H1 (cell line): Measurements from ENCODE around the gene AHRR. TPM values are rescaled to one million over a fixed set of nuclear protein-coding genes. Genes with fewer than 3 reads are reported as not detected.

ENCODE experiments used
- CTCF ChIA-PET: fragments of 300-600 bp; sonication (Branson Sonifier 250); formaldehyde crosslinking; loops from one replicate; lab custom pipeline; 2021; ENCODE audit not compliant: partially characterized antibody; lab: Charles Lee
- POLR2A ChIA-PET: fragments of 300-600 bp; sonication (Branson Sonifier 250); formaldehyde crosslinking; loops from one replicate; lab custom pipeline; 2021; ENCODE audit warnings: inconsistent platforms; ENCODE audit not compliant: partially characterized antibody; lab: Charles Lee
- DNase-seq, 2 experiments: peaks; one replicate each; pipeline versions ENCODE4 v3.0.0 to v3.0.0-alpha.2; 2010 to 2022; ENCODE audit warnings: low spot score in 2 of 2, low read depth in 1 of 2, mixed read lengths in 1 of 2
- FAIRE-seq: peaks from 2 replicates; lab custom pipeline; 2011; peaks lifted over from hg19 to GRCh38; lab: Jason Lieb, UNC
- H2AFZ ChIP-seq: 2 replicates; pipeline ENCODE4 v1.8.1; 2012; ENCODE audit warnings: low read length, inconsistent platforms
- H2AK5ac ChIP-seq: 2 replicates; pipeline ENCODE4 v1.6.1; 2013; ENCODE audit warnings: low read depth, low read length
- H2BK120ac ChIP-seq: replicated peaks from 2 replicates; pipeline ENCODE3; 2013; ENCODE audit warnings: low read depth, low read length, inconsistent platforms
- H2BK12ac ChIP-seq: 2 replicates; pipeline ENCODE4 v1.6.1; 2013; ENCODE audit warnings: low read depth, low read length
- H2BK15ac ChIP-seq: 2 replicates; pipeline ENCODE4 v1.6.1; 2013; ENCODE audit warnings: low read length
- H2BK20ac ChIP-seq: 2 replicates; pipeline ENCODE4 v1.6.1; 2013; ENCODE audit warnings: low read length
- H2BK5ac ChIP-seq: 2 replicates; pipeline ENCODE4 v1.6.1; 2013; ENCODE audit warnings: low read depth, low read length
- H3K14ac ChIP-seq: 2 replicates; pipeline ENCODE4 v1.6.1; 2013; ENCODE audit warnings: inconsistent platforms; ENCODE audit not compliant: insufficient read length
- H3K18ac ChIP-seq: 2 replicates; pipeline ENCODE4 v1.6.1; 2013; ENCODE audit warnings: low read length; ENCODE audit errors: extremely low read depth
- H3K23ac ChIP-seq: 2 replicates; pipeline ENCODE4 v1.6.1; 2013; ENCODE audit warnings: inconsistent platforms; ENCODE audit not compliant: insufficient read length
- H3K23me2 ChIP-seq: 2 replicates; pipeline ENCODE4 v1.6.1; 2013; ENCODE audit warnings: low read depth, low read length
- H3K27ac ChIP-seq: 2 replicates; pipeline ENCODE4 v1.6.1; 2011; ENCODE audit warnings: low read depth, low read length, inconsistent platforms
- H3K27me3 ChIP-seq, 4 experiments: replicated peaks in 1 of 4; 1 replicate in 1 of 4; 2 replicates in 3 of 4; pipeline versions ENCODE4 v1.6.1 to v1.8.1; 2011 to 2013; ENCODE audit warnings: low read length in 3 of 4, mild to moderate bottlenecking in 3 of 4, inconsistent platforms in 2 of 4, mixed read lengths in 2 of 4, moderate library complexity in 1 of 4; ENCODE audit not compliant: control insufficient read depth in 3 of 4, insufficient read depth in 3 of 4; ENCODE audit errors: extremely low read depth in 1 of 4
- H3K36me3 ChIP-seq, 4 experiments: 2 replicates each; pipeline versions ENCODE4 v1.6.1 to v1.8.1; 2011 to 2013; ENCODE audit warnings: mild to moderate bottlenecking in 4 of 4, low read length in 3 of 4, moderate library complexity in 2 of 4, control low read depth in 1 of 4, inconsistent platforms in 1 of 4; ENCODE audit not compliant: insufficient read depth in 4 of 4, control insufficient read depth in 2 of 4
- H3K4ac ChIP-seq: replicated peaks from 2 replicates; pipeline ENCODE3; 2013; ENCODE audit warnings: low read length, low read depth, mixed read lengths, inconsistent platforms; ENCODE audit not compliant: insufficient read length
- H3K4me1 ChIP-seq, 4 experiments: replicated peaks in 1 of 4; 1 replicate in 1 of 4; 2 replicates in 3 of 4; pipeline versions ENCODE4 v1.6.1 to v1.8.1; 2011 to 2013; ENCODE audit warnings: low read length in 3 of 4, inconsistent platforms in 2 of 4, mixed read lengths in 1 of 4; ENCODE audit not compliant: insufficient read depth in 4 of 4, control insufficient read depth in 3 of 4
- H3K4me2 ChIP-seq, 2 experiments: 2 replicates each; pipeline versions ENCODE4 v1.6.1 to v1.8.1; 2011 to 2013; ENCODE audit warnings: low read depth in 2 of 2, low read length in 2 of 2, control low read depth in 1 of 2, inconsistent platforms in 1 of 2, mild to moderate bottlenecking in 1 of 2; ENCODE audit not compliant: insufficient read depth in 1 of 2
- H3K4me3 ChIP-seq, 4 experiments: fragments of 200-600, 300-600 bp in 1 of 4; sonication (generic), shearing (Covaris generic), sonication (Bioruptor Twin) in 1 of 4; 2 replicates each; pipeline versions ENCODE4 v1.5.1 to v1.8.1; 2011 to 2016; ENCODE audit warnings: low read length in 4 of 4, low read depth in 3 of 4, control low read depth in 2 of 4, inconsistent platforms in 2 of 4, mild to moderate bottlenecking in 2 of 4, mixed read lengths in 1 of 4, moderate library complexity in 1 of 4; ENCODE audit not compliant: insufficient read depth in 2 of 4; ENCODE audit errors: extremely low read depth in 1 of 4
- H3K56ac ChIP-seq: replicated peaks from 2 replicates; pipeline ENCODE3; 2013; ENCODE audit warnings: low read depth, mild to moderate bottlenecking, mixed read lengths, low read length, inconsistent platforms; ENCODE audit not compliant: insufficient read length
- H3K79me1 ChIP-seq: 2 replicates; pipeline ENCODE4 v1.6.1; 2013; ENCODE audit warnings: low read depth, low read length, control low read depth
- H3K79me2 ChIP-seq, 2 experiments: 2 replicates each; pipeline versions ENCODE4 v1.6.1 to v1.8.1; 2012 to 2013; ENCODE audit warnings: low read length in 2 of 2, mild to moderate bottlenecking in 2 of 2, inconsistent platforms in 1 of 2; ENCODE audit not compliant: insufficient read depth in 2 of 2, control insufficient read depth in 1 of 2
- H3K9ac ChIP-seq, 4 experiments: replicated peaks in 1 of 4; 1 replicate in 1 of 4; 2 replicates in 3 of 4; pipeline versions ENCODE4 v1.6.1 to v1.8.1; 2011 to 2013; ENCODE audit warnings: low read depth in 3 of 4, low read length in 3 of 4, control low read depth in 2 of 4, mild to moderate bottlenecking in 2 of 4, moderate library complexity in 2 of 4, inconsistent platforms in 1 of 4; ENCODE audit errors: extremely low read depth in 1 of 4
- H3K9me3 ChIP-seq, 2 experiments: 2 replicates each; pipeline versions ENCODE4 v1.6.1 to v1.8.1; 2012 to 2013; ENCODE audit warnings: mild to moderate bottlenecking in 2 of 2, moderate library complexity in 2 of 2, control low read depth in 1 of 2, inconsistent platforms in 1 of 2, low read depth in 1 of 2, low read length in 1 of 2, mixed read lengths in 1 of 2; ENCODE audit not compliant: insufficient read depth in 2 of 2
- H4K20me1 ChIP-seq, 2 experiments: replicated peaks in 1 of 2; 2 replicates each; pipeline versions ENCODE3 to v1.8.1; 2011 to 2013; ENCODE audit warnings: inconsistent platforms in 2 of 2, low read length in 2 of 2, mild to moderate bottlenecking in 1 of 2; ENCODE audit not compliant: insufficient read depth in 2 of 2, control insufficient read depth in 1 of 2
- H4K5ac ChIP-seq: 2 replicates; pipeline ENCODE4 v1.6.1; 2013; ENCODE audit warnings: low read length, low read depth, mixed read lengths, inconsistent platforms; ENCODE audit not compliant: insufficient read length
- H4K8ac ChIP-seq: 2 replicates; pipeline ENCODE4 v1.8.0; 2013; ENCODE audit warnings: mild to moderate bottlenecking, moderate library complexity, low read length, inconsistent platforms; ENCODE audit not compliant: insufficient read depth; ENCODE audit errors: extremely low read depth
- H4K91ac ChIP-seq: replicated peaks from 2 replicates; pipeline ENCODE3; 2013; ENCODE audit warnings: low read length, mixed read lengths, inconsistent platforms; ENCODE audit not compliant: insufficient read length
- CHD1 ChIP-seq: IDR thresholded peaks from 2 replicates; pipeline ENCODE4 v1.6.1; 2012; ENCODE audit warnings: low read depth, low read length, improper control_type of control experiment
- CREB1 ChIP-seq: IDR thresholded peaks from 2 replicates; pipeline ENCODE4 v1.6.1; 2012; ENCODE audit warnings: inconsistent platforms
- E2F6 ChIP-seq: IDR thresholded peaks from 2 replicates; pipeline ENCODE4 v1.6.1; 2012; ENCODE audit warnings: inconsistent platforms
- EZH2 ChIP-seq: fragments of 200-600 bp; sonication (generic); IDR thresholded peaks from 2 replicates; pipeline ENCODE4 v1.7.1; 2012; ENCODE audit warnings: low read depth, mild to moderate bottlenecking, moderate library complexity, low read length, inconsistent platforms; ENCODE audit not compliant: severe bottlenecking
- HDAC6 ChIP-seq: IDR thresholded peaks from one replicate; pipeline ENCODE4 v1.7.1; 2012; ENCODE audit warnings: low read depth, mild to moderate bottlenecking, inconsistent platforms, low read length, moderate library complexity
- KDM1A ChIP-seq: fragments of 200-600, 300-600 bp; sonication (generic); IDR thresholded peaks from 2 replicates; pipeline ENCODE4 v1.7.1; 2016; ENCODE audit warnings: mild to moderate bottlenecking, low read length, borderline replicate concordance
- MAFK ChIP-seq: IDR thresholded peaks from 2 replicates; pipeline ENCODE4 v1.6.1; 2012; ENCODE audit warnings: low read depth, mild to moderate bottlenecking, improper control_type of control experiment, low read length
- PHF8 ChIP-seq: fragments of 200-600 bp; sonication (generic); conservative IDR thresholded peaks from 2 replicates; pipeline ENCODE4 v1.7.1; 2012; ENCODE audit warnings: low read depth, mild to moderate bottlenecking, inconsistent platforms, low read length, moderate library complexity
- WGBS, 2 experiments: shearing (Covaris generic) in 1 of 2; methylation state at CpG; one replicate each; pipeline versions ENCODE4 v1.1.6 to v1.1.7; 2013 to 2015; ENCODE audit warnings: low lambda C conversion rate in 2 of 2, mixed read lengths in 2 of 2, inconsistent platforms in 1 of 2, low coverage in 1 of 2, missing lambda C conversion rate in 1 of 2; ENCODE audit not compliant: insufficient replicate concordance in 2 of 2, insufficient coverage in 1 of 2, insufficient read length in 1 of 2; ENCODE audit errors: extremely low coverage in 1 of 2, missing lambda C conversion rate in 1 of 2; 5-methylcytosine and 5-hydroxymethylcytosine counted together
- polyA plus RNA-seq, 7 experiments: library from polyadenylated mRNA; depleted of rRNA in 3 of 7; stranded (reverse) in 5 of 7; unstranded in 2 of 7; fragments of >200 nt in 5 of 7; fragments of 200-250 nt in 2 of 7; gene quantifications; 1 replicate in 5 of 7; 2 replicates in 1 of 7; 4 replicates in 1 of 7; pipeline versions ENCODE4 v1.2.1 to v1.2.3, GENCODE V29; 2011 to 2013; ENCODE audit warnings: missing spikeins in 2 of 7, mixed read lengths in 2 of 7
- total RNA-seq: library from RNA; stranded (reverse); fragmentation: NEBNext Ultra II Directional; extraction: Animal tissue kit (Norgen Biotek cat#: 25700); gene quantifications from 2 replicates; pipeline ENCODE4 v1.2.1, GENCODE V29; 2021

AHRR gene
- total and polyA plus RNA-seq, 2 of the 8 experiments (the other 6 are each of a cell fraction or from before 2014, with no cell fraction given): 0.41 to 0.80 TPM

- H2AFZ ChIP-seq: peak overlapping the region; percentile 64; the same call in 1 of the 2 replicates
- H3K27me3 ChIP-seq: peaks cover 0 to 3% (median 2%) of the 10 kb centered on the region in 4 experiments; a peak in 2 of 7 replicates
- H3K79me2 ChIP-seq: no peaks in the 10 kb centered on the region
- H4K5ac ChIP-seq: no peak overlapping the region
- H3K18ac ChIP-seq: no peak overlapping the region
- TF ChIP-seq HDAC6: no peak
- TF ChIP-seq EZH2: no peak
- TF ChIP-seq KDM1A: no peak
- no peak for TF ChIP-seq PHF8
- peak; percentile 34; the same call in 1 of the 2 replicates for TF ChIP-seq E2F6
- no peak for TF ChIP-seq MAFK
- TF ChIP-seq CHD1: no peak
- no peak for TF ChIP-seq CREB1
- H3K56ac ChIP-seq: no peak overlapping the region
- H2BK120ac ChIP-seq: no peak overlapping the region
- H3K14ac ChIP-seq: no peak overlapping the region
- no peak overlapping the region for H3K9ac ChIP-seq
- peak in 1 of 2 experiments; percentile 49 for DNase-seq
- no peak overlapping the region for H3K4me3 ChIP-seq
- H4K8ac ChIP-seq: no peak overlapping the region
- FAIRE-seq: no peak
- WGBS, 2 experiments: 87% methylated on average over 26 of the region's 30 CpGs; no CpG with 5 or more reads in 1 of the 2 experiments
- H3K79me1 ChIP-seq: no peaks in the 10 kb centered on the region
- no peaks in the 10 kb centered on the region for H3K23me2 ChIP-seq
- H2AK5ac ChIP-seq: peak overlapping the region; percentile 65; the same call in 1 of the 2 replicates
- H4K20me1 ChIP-seq: no peaks in the 10 kb centered on the region
- no peak overlapping the region for H2BK5ac ChIP-seq
- POLR2A ChIA-PET: interaction anchor here (1.2 kb wide), 1 partner anchor 39 kb away, joined by 3 read pairs; no protein-coding TSS in a partner anchor
- peaks cover 0 to 4% (median 2%) of the 10 kb centered on the region in 4 experiments; a peak in 1 of 7 replicates for H3K4me1 ChIP-seq
- peak overlapping the region; percentile 71 for H2BK12ac ChIP-seq
- H2BK20ac ChIP-seq: no peak overlapping the region
- H3K23ac ChIP-seq: no peak overlapping the region
- no peak overlapping the region for H2BK15ac ChIP-seq
- H4K91ac ChIP-seq: no peak overlapping the region
- H3K36me3 ChIP-seq: no peaks in the 10 kb centered on the region
- H3K4me2 ChIP-seq: no peak overlapping the region
- no peak overlapping the region for H3K4ac ChIP-seq
- no peaks in the 10 kb centered on the region for H3K9me3 ChIP-seq
- H3K27ac ChIP-seq: no peak overlapping the region
- CTCF ChIA-PET: interaction anchor here (0.7 to 1.9 kb wide), 3 partner anchors 8 to 22 kb away, joined by 3 to 5 read pairs (median 4); no protein-coding TSS in a partner anchor
Measured at GRCh38 chr5:392431-392988, 71.0 kb downstream of the AHRR start.
